ENCODE measurements around the gene LRRIQ1. TPM values are rescaled to one million over a fixed set of nuclear protein-coding genes. Genes with fewer than 3 reads are reported as not detected.

The LRRIQ1 gene
- total and polyA plus RNA-seq, 2 experiments from 2014 or later = 1.4 to 4.0 TPM

- no peak for TF ChIP-seq ZNF462 (CRISPR knock-in tag; IDR thresholded peaks at IDR 0.05)
- TF ChIP-seq CREB1 (CRISPR knock-in tag; IDR thresholded peaks at IDR 0.05; ENCODE audit: low read depth) = no peak
- TF ChIP-seq EZH2phosphoT487 (IDR thresholded peaks at IDR 0.05; ENCODE audit: unreplicated experiment) = no peak
- no peak for TF ChIP-seq STAT1 (IDR thresholded peaks at IDR 0.05; ENCODE audit: unreplicated experiment)
Observed at GRCh38 chr12:85089792-85090191, 53.6 kb downstream of the LRRIQ1 start (continued).

GRCh38 chr12:85092814-85093370, 56.7 kb downstream of the LRRIQ1 start:
- H2AFZ ChIP-seq = no peak overlapping the region
- H3K79me2 ChIP-seq (replicated peaks; ENCODE audit: insufficient read depth) = no peaks in the 10 kb centered on the region
- no peaks in the 10 kb centered on the region for H3K9me2 ChIP-seq (ENCODE audit: insufficient read depth)
- Mint-ChIP-seq H3K36me3 (ENCODE audit: low read depth) (no peaks in the 10 kb centered on the region), H3K4me1 (peaks cover 11% of the 10 kb centered on the region), H3K4me3 (no peak overlapping the region), H3K9me3 (no peaks in the 10 kb centered on the region), H3K27me3 (ENCODE audit: insufficient read depth, low read depth, poor library complexity) (peaks cover 4% of the 10 kb centered on the region), H3K27ac (no peak overlapping the region)
- no peaks in the 10 kb centered on the region for H3F3A ChIP-seq (replicated peaks; ENCODE audit: low read depth)
- H4K20me1 ChIP-seq (replicated peaks; ENCODE audit: insufficient read depth) = no peaks in the 10 kb centered on the region
- H3K4me1 ChIP-seq (ENCODE audit: insufficient read depth) = no peaks in the 10 kb centered on the region
- H3K4me2 ChIP-seq = no peak overlapping the region
- no peak for DNase-seq (ENCODE audit: low spot score)
- no peaks in the 10 kb centered on the region for H3K36me3 ChIP-seq (ENCODE audit: insufficient read depth)
- H3K27me3 ChIP-seq (ENCODE audit: insufficient read depth) = no peaks in the 10 kb centered on the region
- ATAC-seq = no peak
- TF ChIP-seq STAT1 (IDR thresholded peaks at IDR 0.05; ENCODE audit: unreplicated experiment) = no peak
- no peak for TF ChIP-seq EZH2 (IDR thresholded peaks at IDR 0.05; ENCODE audit: low read depth, unreplicated experiment)
- no peak for TF ChIP-seq ZNF462 (CRISPR knock-in tag; IDR thresholded peaks at IDR 0.05)
- TF ChIP-seq CREB1 (CRISPR knock-in tag; IDR thresholded peaks at IDR 0.05; ENCODE audit: low read depth) = no peak
- no peak overlapping the region for H3K27ac ChIP-seq (ENCODE audit: low read depth)
- no peak overlapping the region for H3K4me3 ChIP-seq

Measured in GM23338 (cell line).